Upper lobe of left lung (tissue), 4 donors: ENCODE measurements around the gene LAS1L.

ENCODE experiments used
- POLR2A ChIP-seq, 4 donors: fragments of 450-650 bp; IDR thresholded peaks; one replicate each; pipeline ENCODE4 v1.5.1; 2016 to 2017; ENCODE audit warnings: antibody characterized with exemption in 4 of 4, mild to moderate bottlenecking in 2 of 4
- TF ChIP-seq, protein P1 (sequence below), 6 experiments: fragments of 450-650 bp in 4 of 6; fragments of 200-600 bp in 2 of 6; sonication (generic) in 2 of 6; IDR thresholded peaks; one replicate each; pipeline ENCODE4 v1.5.1; 2016 to 2019; ENCODE audit warnings: antibody characterized with exemption in 6 of 6

DNA sequence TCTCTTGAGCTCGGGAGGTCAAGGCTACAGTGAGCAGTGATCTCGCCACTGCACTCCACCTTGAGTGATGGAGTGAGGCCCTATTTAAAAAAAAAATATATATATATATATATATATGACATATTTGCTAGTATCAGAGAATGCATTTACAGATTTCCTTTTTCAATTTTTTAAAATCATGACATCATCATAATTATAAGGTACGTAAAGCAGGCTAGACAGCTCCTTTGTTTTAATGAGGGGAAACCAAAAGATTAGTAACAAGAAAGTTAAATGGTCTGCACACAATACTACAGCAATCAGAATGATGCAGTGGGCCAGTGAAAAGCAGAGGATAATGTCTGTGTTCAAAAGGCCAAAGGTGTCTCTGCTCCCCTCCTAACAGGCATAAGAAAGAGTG is 43.0 kb downstream of the LAS1L start:
- TF ChIP-seq, protein P1, sequence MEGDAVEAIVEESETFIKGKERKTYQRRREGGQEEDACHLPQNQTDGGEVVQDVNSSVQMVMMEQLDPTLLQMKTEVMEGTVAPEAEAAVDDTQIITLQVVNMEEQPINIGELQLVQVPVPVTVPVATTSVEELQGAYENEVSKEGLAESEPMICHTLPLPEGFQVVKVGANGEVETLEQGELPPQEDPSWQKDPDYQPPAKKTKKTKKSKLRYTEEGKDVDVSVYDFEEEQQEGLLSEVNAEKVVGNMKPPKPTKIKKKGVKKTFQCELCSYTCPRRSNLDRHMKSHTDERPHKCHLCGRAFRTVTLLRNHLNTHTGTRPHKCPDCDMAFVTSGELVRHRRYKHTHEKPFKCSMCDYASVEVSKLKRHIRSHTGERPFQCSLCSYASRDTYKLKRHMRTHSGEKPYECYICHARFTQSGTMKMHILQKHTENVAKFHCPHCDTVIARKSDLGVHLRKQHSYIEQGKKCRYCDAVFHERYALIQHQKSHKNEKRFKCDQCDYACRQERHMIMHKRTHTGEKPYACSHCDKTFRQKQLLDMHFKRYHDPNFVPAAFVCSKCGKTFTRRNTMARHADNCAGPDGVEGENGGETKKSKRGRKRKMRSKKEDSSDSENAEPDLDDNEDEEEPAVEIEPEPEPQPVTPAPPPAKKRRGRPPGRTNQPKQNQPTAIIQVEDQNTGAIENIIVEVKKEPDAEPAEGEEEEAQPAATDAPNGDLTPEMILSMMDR (IDR thresholded peaks at IDR 0.05): no peak
- no peak for TF ChIP-seq POLR2A (IDR thresholded peaks at IDR 0.05)
